ENCODE measurements around the gene PTPRM.

The PTPRM gene

GRCh38 chr18:8029731-8030130, 462.6 kb downstream of the PTPRM start:
- Histone ChIP-seq H3K27me3 (ENCODE audit: control insufficient read depth, low read length) (no peaks in the 10 kb centered on the region), H3K4me2 (ENCODE audit: low read length) (no peak overlapping the region), H3K9me2 (replicated peaks; ENCODE audit: control insufficient read depth, low read length) (no peaks in the 10 kb centered on the region), H3K4me3 (ENCODE audit: low read length) (no peak overlapping the region), H3K27ac (ENCODE audit: low read depth, low read length) (no peak overlapping the region), H3F3A (ENCODE audit: control insufficient read depth, insufficient read depth) (no peaks in the 10 kb centered on the region), H3K9me3 (ENCODE audit: control insufficient read depth, insufficient read depth, low read length) (no peaks in the 10 kb centered on the region), H3K4me1 (ENCODE audit: control insufficient read depth, low read length) (no peaks in the 10 kb centered on the region), H3K79me2 (ENCODE audit: control insufficient read depth, low read length) (no peaks in the 10 kb centered on the region), H3K36me3 (ENCODE audit: control insufficient read depth, low read length) (no peaks in the 10 kb centered on the region), H4K20me1 (ENCODE audit: control insufficient read depth, insufficient read depth, low read depth, low read length) (no peaks in the 10 kb centered on the region)
- TF ChIP-seq EZH2phosphoT487 (IDR thresholded peaks at IDR 0.05; ENCODE audit: borderline replicate concordance, low read length) (no peak), CTCF (IDR thresholded peaks at IDR 0.05; ENCODE audit: low read depth, low read length, poor library complexity, severe bottlenecking) (no peak)

GRCh38 chr18:8030201-8030600, 463.1 kb downstream of the PTPRM start:
- H3K4me2 ChIP-seq (ENCODE audit: low read length), result no peak overlapping the region
- no peaks in the 10 kb centered on the region for H3K9me2 ChIP-seq (replicated peaks; ENCODE audit: control insufficient read depth, low read length)
- no peak for TF ChIP-seq CTCF (IDR thresholded peaks at IDR 0.05; ENCODE audit: low read depth, low read length, poor library complexity, severe bottlenecking)
- no peak overlapping the region for H3K4me3 ChIP-seq (ENCODE audit: low read length)
- no peaks in the 10 kb centered on the region for H3F3A ChIP-seq (ENCODE audit: control insufficient read depth, insufficient read depth)
- H3K27me3 ChIP-seq (ENCODE audit: control insufficient read depth, low read length), result no peaks in the 10 kb centered on the region
- no peak overlapping the region for H3K27ac ChIP-seq (ENCODE audit: low read depth, low read length)
- H4K20me1 ChIP-seq (ENCODE audit: control insufficient read depth, insufficient read depth, low read depth, low read length), result no peaks in the 10 kb centered on the region
- H3K79me2 ChIP-seq (ENCODE audit: control insufficient read depth, low read length), result no peaks in the 10 kb centered on the region
- H3K9me3 ChIP-seq (ENCODE audit: control insufficient read depth, insufficient read depth, low read length), result no peaks in the 10 kb centered on the region
- no peaks in the 10 kb centered on the region for H3K36me3 ChIP-seq (ENCODE audit: control insufficient read depth, low read length)
- H3K4me1 ChIP-seq (ENCODE audit: control insufficient read depth, low read length), result no peaks in the 10 kb centered on the region

- Histone ChIP-seq H3K36me3 (ENCODE audit: control insufficient read depth, low read length) (no peaks in the 10 kb centered on the region), H3K79me2 (ENCODE audit: control insufficient read depth, low read length) (no peaks in the 10 kb centered on the region), H3K27ac (ENCODE audit: low read depth, low read length) (no peak overlapping the region), H4K20me1 (ENCODE audit: control insufficient read depth, insufficient read depth, low read depth, low read length) (no peaks in the 10 kb centered on the region), H3K9me3 (ENCODE audit: control insufficient read depth, insufficient read depth, low read length) (no peaks in the 10 kb centered on the region), H3K27me3 (ENCODE audit: control insufficient read depth, low read length) (no peaks in the 10 kb centered on the region), H3K4me1 (ENCODE audit: control insufficient read depth, low read length) (no peaks in the 10 kb centered on the region), H3K9me2 (replicated peaks; ENCODE audit: control insufficient read depth, low read length) (no peaks in the 10 kb centered on the region), H3K4me2 (ENCODE audit: low read length) (no peak overlapping the region), H3F3A (ENCODE audit: control insufficient read depth, insufficient read depth) (no peaks in the 10 kb centered on the region), H3K4me3 (ENCODE audit: low read length) (no peak overlapping the region)
- no peak for TF ChIP-seq EZH2phosphoT487 (IDR thresholded peaks at IDR 0.05; ENCODE audit: borderline replicate concordance, low read length)
- TF ChIP-seq CTCF (IDR thresholded peaks at IDR 0.05; ENCODE audit: low read depth, low read length, poor library complexity, severe bottlenecking), result no peak
These were observed 464.4 kb downstream of the PTPRM start for GRCh38 chr18:8031496-8031895.

- no peaks in the 10 kb centered on the region for H3F3A ChIP-seq (ENCODE audit: control insufficient read depth, insufficient read depth)
- no peaks in the 10 kb centered on the region for H3K9me3 ChIP-seq (ENCODE audit: control insufficient read depth, insufficient read depth, low read length)
- no peaks in the 10 kb centered on the region for H3K9me2 ChIP-seq (replicated peaks; ENCODE audit: control insufficient read depth, low read length)
- H4K20me1 ChIP-seq (ENCODE audit: control insufficient read depth, insufficient read depth, low read depth, low read length), result no peaks in the 10 kb centered on the region
- TF ChIP-seq CTCF (IDR thresholded peaks at IDR 0.05; ENCODE audit: low read depth, low read length, poor library complexity, severe bottlenecking) (no peak), EZH2phosphoT487 (IDR thresholded peaks at IDR 0.05; ENCODE audit: borderline replicate concordance, low read length) (no peak)
- no peaks in the 10 kb centered on the region for H3K4me1 ChIP-seq (ENCODE audit: control insufficient read depth, low read length)
- no peak overlapping the region for H3K4me3 ChIP-seq (ENCODE audit: low read length)
- H3K4me2 ChIP-seq (ENCODE audit: low read length), result no peak overlapping the region
- H3K79me2 ChIP-seq (ENCODE audit: control insufficient read depth, low read length), result no peaks in the 10 kb centered on the region
- no peaks in the 10 kb centered on the region for H3K27me3 ChIP-seq (ENCODE audit: control insufficient read depth, low read length)
- H3K36me3 ChIP-seq (ENCODE audit: control insufficient read depth, low read length), result no peaks in the 10 kb centered on the region
- H3K27ac ChIP-seq (ENCODE audit: low read depth, low read length), result no peak overlapping the region
These were observed 467.6 kb downstream of the PTPRM start for GRCh38 chr18:8034674-8035073.
